GM19238 (cell line): Measurements from ENCODE around the gene TPRG1L.
"Not testable (repeated sequence)": the region's sequence is repeated elsewhere in the genome, so short reads cannot be mapped to it uniquely, and the experiment has no call there.

Experiments used
- DNase-seq: peaks from one replicate; pipeline ENCODE4 v3.0.0; 2011; ENCODE audit warnings: low spot score; ENCODE audit not compliant: insufficient read length

TPRG1L gene

DNA sequence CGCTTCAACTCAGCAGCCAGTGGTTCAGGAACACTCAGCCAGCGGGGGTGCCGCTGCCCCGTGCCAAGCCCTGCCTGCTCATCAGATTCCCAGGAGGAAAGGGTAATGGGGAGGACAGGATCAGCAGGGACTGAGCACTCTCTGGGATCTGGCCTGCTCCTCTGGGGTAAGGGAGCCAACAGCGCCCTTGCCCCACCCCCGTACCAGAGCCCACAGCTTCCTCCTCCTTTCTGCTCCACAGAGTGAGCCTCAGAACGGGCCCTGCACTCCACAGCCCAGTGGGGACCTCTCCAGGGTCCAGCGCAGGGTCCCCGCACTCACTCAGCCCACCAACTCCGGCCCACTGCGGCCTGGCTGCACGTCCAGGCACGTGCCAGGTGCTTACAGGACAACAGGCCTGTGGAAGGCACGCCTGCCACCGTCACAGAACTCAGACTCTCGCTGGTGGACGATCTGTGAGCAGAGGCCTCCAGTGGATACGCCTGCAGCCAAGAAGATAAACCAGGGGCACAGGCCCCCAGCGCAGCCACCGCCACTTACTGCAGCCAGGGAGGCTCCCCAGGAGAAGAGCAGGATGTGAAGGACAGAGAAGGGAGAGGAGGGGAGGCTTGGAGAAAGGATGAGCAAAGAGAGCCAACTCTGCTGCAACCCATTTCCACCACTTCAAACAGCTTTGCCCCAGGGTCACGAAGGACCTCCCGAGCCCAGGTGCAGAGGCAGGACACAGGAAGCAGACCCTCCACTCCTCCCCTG, 15.6 kb upstream of the TPRG1L start:
- no peak for DNase-seq

DNA sequence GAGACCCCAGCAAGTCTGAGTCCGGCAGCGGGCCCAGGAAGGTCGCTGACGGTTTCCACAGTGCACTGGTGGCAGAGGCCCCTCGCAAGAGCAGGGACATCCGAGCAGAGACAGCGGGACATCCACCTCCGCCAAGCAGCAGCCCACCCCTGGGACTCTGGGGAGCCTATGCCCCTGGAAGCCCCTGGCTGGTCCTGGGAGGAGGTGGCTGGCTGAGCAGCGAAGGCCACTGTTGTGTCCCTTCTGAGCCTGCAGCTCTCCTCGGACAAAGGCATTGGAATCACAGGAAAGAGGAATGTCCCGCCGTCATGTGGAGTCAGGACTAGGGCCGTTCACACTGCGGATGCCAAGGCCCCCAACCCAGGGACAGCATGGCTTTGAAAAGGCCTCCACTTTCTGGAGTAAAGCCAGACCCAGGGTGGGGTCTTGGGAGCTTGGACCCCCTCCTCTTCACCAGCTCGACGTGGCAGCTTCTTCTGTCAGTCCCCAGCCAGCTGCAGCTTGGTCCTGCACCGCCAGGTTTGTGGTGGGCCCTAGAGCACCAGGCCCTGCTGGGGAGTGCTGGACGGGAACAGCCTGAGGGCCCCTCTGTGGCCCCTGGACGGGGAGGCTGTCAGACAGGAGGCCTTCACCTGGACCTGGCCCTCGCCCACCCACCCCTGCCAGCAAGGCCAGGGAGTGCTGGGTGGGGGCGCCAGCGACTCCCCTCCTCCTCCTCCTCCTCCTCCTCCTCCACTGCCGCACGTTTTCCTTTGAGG, 14.9 kb upstream of the TPRG1L start:
- no peak for DNase-seq

DNA sequence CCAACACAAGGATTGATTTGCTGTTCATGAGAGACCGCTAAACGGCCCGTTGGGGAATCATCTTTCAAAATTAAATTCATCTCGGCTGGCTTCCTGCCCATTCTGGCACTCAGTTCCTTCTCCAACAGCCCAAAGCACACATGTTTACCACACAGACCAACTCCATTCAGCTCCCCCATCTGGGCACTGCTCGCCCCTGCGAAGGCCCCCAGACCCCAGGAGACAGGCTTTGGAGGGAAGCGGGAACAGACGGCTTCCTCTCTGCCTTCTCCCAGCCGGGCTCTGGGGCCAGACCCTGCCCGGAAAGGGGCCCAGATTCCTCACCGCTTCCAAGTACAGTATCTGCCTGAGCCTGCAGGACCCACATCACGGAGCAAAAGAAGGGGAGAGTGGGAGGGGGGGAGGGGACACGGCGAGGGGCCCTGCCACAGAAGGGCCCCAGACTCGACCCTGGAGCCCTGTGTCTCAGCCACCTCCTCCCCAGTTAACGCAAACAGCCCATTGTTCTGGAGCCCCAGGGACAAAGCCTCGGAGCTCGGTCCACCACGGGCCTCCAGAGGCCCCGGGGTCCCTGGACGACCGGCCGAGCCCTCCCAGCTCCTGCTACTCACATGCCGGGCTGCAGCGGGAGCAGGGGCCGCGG, 14.2 kb upstream of the TPRG1L start:
- no peak for DNase-seq

GRCh38 chr1:3611170-3612019, 13.4 kb upstream of the TPRG1L start, which contains the start of gene MEGF6:
Gene MEGF6 (minus strand): TSS chr1:3611508. CDS start chr1:3611268, 240 bp downstream.
- no peak for DNase-seq

DNA sequence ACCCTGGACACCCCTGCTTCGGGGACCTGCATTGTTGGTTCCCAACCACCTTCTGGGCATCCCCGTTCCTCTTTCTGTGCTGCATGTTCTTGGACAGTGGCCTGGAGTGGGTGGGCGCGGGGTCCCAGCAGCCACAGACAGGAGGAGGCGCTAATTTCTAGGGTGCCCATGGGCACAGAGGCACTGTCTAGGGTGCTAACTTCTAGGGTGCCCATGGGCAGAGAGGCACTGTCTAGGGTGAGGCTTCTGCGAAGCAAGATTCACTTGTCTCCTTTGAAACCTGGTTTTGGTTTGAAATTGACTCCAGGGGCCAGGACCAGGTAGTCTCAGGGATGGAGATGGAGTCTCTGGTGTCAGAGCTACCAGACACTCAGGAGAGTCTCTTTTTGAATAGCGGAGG, 12.7 kb upstream of the TPRG1L start:
- DNase-seq, result no peak

GRCh38 chr1:3614755-3615742, 9.8 kb upstream of the TPRG1L start:
- DNase-seq, result no peak

DNA sequence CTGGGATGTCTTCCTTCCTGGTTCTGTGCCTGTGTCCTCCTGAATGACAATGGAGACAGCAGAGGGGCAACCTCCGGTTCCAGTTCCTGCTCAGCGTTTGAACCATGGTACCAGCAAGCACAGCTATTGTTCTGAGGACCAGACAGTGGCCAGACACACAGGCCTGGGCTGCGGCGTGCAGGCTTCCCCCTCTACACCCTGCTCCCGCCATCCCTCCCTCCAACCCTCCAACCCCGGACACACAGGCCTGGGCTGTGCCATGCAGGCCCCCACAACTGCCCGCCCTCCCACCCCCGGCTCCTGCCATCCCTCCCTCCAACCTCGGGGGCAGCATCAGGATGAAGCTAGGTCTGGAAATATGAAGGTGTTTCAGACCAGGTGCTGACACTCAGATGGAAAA, 8.0 kb upstream of the TPRG1L start:
- DNase-seq, result no peak

- DNase-seq, result no peak
Observed at GRCh38 chr1:3617806-3618345, 6.9 kb upstream of the TPRG1L start.

- no peak for DNase-seq
Observed at GRCh38 chr1:3618531-3618880, 6.3 kb upstream of the TPRG1L start.

DNA sequence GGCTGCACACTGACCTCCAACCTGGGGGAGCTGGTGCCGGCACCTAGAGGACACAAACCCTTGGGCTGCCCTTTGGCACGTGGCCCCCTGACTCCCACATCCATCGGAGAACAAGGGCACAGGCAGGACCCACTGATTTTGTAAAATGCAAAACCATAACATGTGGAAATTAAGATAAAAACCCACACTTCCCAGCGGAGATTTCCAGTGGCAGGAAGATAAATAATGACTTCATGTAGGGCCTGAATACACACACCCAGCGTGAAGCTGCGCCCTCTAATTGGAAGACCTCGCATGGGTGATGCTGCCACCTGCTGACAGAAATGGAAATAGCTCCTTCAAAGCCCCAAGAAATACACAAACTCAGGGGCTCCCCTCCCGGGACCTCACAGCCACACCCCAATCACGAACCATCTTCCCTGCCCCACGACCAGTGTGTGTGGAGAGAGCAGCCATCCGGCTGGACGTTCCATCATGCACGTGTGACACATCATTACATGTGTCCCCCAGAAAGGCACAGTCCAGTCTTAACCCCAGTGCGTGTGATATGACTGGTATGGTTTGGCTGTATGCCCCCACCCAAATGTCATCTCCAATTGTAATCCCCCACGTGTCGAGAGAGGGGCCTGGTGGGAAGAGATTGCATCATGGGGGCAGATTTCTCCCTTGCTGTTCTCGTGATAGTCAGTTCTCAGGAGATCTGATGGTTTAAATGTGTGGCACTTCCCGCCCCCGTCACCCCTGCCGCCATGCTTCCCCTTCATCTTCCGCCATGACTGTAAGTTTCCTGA, 5.7 kb upstream of the TPRG1L start:
- peak; percentile 71 for DNase-seq

GRCh38 chr1:3620708-3621107, 4.1 kb upstream of the TPRG1L start:
- DNase-seq, result no peak

GRCh38 chr1:3621151-3621671, 3.6 kb upstream of the TPRG1L start:
- not testable (repeated sequence) for DNase-seq

- not testable (repeated sequence) for DNase-seq
Observed at GRCh38 chr1:3622102-3622501, 2.7 kb upstream of the TPRG1L start.

- no peak for DNase-seq
Observed at GRCh38 chr1:3623441-3624199, 1.2 kb upstream of the TPRG1L start.

DNA sequence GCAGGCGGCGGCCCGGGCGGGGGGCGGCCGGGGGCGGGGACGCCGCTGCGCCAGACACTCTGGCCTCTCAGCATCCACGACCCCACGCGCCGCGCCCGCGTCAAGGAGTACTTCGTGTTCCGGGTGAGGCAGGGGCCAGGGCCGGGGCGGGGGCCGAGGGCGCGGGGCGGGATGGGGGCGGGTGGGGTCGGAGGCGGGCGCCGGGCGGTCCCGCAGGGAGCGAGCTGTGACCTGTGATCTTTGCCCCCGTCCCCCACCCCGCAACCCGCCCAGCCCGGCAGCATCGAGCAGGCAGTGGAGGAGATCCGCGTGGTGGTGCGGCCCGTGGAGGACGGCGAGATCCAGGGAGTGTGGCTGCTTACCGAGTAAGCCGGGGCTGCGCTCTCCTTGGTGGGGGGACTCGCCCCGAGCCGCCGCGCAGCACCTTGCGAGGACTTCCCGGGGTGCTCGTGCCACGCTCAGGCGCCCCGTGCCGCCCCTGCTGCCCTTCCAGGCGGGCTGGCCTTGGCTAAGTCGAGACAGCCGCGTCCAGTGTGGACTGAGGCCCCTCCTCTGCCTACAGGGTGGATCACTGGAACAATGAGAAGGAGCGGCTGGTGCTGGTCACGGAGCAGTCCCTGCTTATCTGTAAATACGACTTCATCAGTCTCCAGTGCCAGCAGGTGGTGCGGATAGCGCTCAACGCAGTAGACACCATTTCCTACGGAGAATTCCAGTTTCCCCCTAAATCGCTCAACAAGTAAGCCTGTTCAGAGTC, 514 bp downstream of the TPRG1L start:
- no peak for DNase-seq

DNA sequence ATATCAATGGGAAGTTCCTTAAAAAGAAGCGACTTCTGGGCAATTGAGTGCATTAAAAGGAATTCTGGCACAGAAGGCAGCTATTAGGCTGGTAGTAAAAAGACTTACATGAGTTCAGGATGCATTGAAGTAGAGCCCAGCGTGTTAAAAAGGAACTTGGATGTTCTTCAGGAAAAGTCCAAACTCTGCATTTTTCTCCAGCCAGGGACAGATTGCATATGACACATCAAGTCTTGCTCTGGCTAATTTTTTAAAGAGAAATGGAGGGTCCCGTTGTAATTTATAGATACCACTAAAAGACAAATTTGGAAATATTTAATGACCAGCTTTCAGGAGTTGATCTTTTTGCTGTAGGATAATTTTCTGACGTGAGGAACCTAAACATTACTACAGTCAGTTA, 1.2 kb downstream of the TPRG1L start:
- no peak for DNase-seq

DNA sequence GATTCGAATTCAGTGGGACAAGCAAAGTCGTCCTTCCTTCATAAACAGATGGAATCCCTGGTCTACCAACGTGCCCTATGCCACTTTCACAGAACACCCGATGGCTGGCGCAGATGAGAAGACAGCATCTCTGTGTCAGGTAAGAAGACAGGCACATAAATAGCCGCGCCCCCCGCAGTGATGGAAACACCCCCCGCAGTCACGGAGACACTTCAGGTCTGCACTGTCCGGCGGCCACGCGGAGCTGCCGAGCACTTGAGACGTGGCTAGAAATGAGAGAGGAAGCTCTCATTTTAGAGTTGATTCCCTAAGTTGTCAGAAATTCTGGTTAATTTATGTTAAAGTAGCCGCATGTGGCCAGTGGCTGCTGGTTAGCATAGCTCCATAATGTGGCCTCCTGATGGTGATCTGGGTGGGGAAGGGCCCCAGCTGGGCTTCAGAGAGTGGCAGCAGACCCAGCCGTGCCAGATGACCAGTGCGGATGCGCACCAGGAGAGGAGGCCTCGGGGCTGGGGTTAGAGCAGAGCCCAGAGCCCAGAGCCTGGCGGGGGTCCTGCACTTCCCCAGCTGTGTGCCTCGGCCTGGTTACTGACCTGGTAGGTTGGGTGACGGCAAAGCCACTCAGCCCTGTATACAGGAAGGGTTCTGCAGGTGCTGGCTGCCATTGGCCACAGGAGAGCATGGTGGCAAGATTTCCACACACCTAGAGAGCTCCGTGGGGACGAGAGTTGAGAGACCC, 2.9 kb downstream of the TPRG1L start:
- DNase-seq, result no peak
